Measurements from ENCODE around the gene ZNF462. TPM values are rescaled to one million over a fixed set of nuclear protein-coding genes. Genes with fewer than 3 reads are reported as not detected.

The ZNF462 gene
- total and polyA plus RNA-seq, 2 experiments from 2014 or later = 40.0 to 101 TPM

DNA sequence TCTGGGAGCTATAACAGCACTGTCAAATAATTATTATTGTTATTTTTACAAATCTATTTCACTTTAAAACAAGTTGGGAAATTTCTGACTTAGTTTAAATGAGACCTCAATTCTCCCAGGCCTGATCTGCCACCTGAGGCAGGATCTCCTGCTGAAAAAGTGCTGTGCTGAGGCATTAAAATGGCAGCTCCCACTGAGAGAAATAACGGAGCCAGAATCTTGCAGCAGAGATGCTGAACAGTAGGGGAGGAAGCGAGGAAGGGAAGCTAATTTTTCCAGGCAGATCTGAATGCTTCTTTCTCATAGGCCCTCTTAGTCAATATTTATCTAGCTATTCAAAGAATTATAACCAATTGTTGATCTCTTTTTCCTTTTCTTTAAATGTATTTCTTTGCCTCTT, 196.3 kb downstream of the ZNF462 start (continued):
- TF ChIP-seq, protein P1, sequence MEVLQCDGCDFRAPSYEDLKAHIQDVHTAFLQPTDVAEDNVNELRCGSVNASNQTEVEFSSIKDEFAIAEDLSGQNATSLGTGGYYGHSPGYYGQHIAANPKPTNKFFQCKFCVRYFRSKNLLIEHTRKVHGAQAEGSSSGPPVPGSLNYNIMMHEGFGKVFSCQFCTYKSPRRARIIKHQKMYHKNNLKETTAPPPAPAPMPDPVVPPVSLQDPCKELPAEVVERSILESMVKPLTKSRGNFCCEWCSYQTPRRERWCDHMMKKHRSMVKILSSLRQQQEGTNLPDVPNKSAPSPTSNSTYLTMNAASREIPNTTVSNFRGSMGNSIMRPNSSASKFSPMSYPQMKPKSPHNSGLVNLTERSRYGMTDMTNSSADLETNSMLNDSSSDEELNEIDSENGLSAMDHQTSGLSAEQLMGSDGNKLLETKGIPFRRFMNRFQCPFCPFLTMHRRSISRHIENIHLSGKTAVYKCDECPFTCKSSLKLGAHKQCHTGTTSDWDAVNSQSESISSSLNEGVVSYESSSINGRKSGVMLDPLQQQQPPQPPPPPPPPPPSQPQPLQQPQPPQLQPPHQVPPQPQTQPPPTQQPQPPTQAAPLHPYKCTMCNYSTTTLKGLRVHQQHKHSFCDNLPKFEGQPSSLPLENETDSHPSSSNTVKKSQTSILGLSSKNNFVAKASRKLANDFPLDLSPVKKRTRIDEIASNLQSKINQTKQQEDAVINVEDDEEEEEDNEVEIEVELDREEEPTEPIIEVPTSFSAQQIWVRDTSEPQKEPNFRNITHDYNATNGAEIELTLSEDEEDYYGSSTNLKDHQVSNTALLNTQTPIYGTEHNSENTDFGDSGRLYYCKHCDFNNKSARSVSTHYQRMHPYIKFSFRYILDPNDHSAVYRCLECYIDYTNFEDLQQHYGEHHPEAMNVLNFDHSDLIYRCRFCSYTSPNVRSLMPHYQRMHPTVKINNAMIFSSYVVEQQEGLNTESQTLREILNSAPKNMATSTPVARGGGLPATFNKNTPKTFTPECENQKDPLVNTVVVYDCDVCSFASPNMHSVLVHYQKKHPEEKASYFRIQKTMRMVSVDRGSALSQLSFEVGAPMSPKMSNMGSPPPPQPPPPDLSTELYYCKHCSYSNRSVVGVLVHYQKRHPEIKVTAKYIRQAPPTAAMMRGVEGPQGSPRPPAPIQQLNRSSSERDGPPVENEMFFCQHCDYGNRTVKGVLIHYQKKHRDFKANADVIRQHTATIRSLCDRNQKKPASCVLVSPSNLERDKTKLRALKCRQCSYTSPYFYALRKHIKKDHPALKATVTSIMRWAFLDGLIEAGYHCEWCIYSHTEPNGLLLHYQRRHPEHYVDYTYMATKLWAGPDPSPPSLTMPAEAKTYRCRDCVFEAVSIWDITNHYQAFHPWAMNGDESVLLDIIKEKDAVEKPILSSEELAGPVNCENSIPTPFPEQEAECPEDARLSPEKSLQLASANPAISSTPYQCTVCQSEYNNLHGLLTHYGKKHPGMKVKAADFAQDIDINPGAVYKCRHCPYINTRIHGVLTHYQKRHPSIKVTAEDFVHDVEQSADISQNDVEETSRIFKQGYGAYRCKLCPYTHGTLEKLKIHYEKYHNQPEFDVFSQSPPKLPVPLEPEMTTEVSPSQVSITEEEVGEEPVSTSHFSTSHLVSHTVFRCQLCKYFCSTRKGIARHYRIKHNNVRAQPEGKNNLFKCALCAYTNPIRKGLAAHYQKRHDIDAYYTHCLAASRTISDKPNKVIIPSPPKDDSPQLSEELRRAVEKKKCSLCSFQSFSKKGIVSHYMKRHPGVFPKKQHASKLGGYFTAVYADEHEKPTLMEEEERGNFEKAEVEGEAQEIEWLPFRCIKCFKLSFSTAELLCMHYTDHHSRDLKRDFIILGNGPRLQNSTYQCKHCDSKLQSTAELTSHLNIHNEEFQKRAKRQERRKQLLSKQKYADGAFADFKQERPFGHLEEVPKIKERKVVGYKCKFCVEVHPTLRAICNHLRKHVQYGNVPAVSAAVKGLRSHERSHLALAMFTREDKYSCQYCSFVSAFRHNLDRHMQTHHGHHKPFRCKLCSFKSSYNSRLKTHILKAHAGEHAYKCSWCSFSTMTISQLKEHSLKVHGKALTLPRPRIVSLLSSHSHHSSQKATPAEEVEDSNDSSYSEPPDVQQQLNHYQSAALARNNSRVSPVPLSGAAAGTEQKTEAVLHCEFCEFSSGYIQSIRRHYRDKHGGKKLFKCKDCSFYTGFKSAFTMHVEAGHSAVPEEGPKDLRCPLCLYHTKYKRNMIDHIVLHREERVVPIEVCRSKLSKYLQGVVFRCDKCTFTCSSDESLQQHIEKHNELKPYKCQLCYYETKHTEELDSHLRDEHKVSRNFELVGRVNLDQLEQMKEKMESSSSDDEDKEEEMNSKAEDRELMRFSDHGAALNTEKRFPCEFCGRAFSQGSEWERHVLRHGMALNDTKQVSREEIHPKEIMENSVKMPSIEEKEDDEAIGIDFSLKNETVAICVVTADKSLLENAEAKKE (CRISPR knock-in tag; IDR thresholded peaks at IDR 0.05) = no peak
- no peak for TF ChIP-seq POLR2AphosphoS5 (IDR thresholded peaks at IDR 0.05; ENCODE audit: low read depth)
- TF ChIP-seq EZH2phosphoT487 (IDR thresholded peaks at IDR 0.05; ENCODE audit: unreplicated experiment) = no peak
- TF ChIP-seq NANOG (IDR thresholded peaks at IDR 0.05; ENCODE audit: borderline replicate concordance) = no peak
- TF ChIP-seq, protein P2, sequence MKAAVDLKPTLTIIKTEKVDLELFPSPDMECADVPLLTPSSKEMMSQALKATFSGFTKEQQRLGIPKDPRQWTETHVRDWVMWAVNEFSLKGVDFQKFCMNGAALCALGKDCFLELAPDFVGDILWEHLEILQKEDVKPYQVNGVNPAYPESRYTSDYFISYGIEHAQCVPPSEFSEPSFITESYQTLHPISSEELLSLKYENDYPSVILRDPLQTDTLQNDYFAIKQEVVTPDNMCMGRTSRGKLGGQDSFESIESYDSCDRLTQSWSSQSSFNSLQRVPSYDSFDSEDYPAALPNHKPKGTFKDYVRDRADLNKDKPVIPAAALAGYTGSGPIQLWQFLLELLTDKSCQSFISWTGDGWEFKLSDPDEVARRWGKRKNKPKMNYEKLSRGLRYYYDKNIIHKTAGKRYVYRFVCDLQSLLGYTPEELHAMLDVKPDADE (IDR thresholded peaks at IDR 0.05) = no peak
- TF ChIP-seq STAT1 (IDR thresholded peaks at IDR 0.05; ENCODE audit: unreplicated experiment) = no peak
- TF ChIP-seq, protein P3, sequence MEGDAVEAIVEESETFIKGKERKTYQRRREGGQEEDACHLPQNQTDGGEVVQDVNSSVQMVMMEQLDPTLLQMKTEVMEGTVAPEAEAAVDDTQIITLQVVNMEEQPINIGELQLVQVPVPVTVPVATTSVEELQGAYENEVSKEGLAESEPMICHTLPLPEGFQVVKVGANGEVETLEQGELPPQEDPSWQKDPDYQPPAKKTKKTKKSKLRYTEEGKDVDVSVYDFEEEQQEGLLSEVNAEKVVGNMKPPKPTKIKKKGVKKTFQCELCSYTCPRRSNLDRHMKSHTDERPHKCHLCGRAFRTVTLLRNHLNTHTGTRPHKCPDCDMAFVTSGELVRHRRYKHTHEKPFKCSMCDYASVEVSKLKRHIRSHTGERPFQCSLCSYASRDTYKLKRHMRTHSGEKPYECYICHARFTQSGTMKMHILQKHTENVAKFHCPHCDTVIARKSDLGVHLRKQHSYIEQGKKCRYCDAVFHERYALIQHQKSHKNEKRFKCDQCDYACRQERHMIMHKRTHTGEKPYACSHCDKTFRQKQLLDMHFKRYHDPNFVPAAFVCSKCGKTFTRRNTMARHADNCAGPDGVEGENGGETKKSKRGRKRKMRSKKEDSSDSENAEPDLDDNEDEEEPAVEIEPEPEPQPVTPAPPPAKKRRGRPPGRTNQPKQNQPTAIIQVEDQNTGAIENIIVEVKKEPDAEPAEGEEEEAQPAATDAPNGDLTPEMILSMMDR (conservative IDR thresholded peaks at IDR 0.05; ENCODE audit: low read depth in 2 of 2) = no peak
- no peak for TF ChIP-seq JUNB (IDR thresholded peaks at IDR 0.05; ENCODE audit: unreplicated experiment)
- TF ChIP-seq EZH2 (IDR thresholded peaks at IDR 0.05; ENCODE audit: low read depth, unreplicated experiment) = no peak
- TF ChIP-seq, protein P4, sequence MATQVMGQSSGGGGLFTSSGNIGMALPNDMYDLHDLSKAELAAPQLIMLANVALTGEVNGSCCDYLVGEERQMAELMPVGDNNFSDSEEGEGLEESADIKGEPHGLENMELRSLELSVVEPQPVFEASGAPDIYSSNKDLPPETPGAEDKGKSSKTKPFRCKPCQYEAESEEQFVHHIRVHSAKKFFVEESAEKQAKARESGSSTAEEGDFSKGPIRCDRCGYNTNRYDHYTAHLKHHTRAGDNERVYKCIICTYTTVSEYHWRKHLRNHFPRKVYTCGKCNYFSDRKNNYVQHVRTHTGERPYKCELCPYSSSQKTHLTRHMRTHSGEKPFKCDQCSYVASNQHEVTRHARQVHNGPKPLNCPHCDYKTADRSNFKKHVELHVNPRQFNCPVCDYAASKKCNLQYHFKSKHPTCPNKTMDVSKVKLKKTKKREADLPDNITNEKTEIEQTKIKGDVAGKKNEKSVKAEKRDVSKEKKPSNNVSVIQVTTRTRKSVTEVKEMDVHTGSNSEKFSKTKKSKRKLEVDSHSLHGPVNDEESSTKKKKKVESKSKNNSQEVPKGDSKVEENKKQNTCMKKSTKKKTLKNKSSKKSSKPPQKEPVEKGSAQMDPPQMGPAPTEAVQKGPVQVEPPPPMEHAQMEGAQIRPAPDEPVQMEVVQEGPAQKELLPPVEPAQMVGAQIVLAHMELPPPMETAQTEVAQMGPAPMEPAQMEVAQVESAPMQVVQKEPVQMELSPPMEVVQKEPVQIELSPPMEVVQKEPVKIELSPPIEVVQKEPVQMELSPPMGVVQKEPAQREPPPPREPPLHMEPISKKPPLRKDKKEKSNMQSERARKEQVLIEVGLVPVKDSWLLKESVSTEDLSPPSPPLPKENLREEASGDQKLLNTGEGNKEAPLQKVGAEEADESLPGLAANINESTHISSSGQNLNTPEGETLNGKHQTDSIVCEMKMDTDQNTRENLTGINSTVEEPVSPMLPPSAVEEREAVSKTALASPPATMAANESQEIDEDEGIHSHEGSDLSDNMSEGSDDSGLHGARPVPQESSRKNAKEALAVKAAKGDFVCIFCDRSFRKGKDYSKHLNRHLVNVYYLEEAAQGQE (IDR thresholded peaks at IDR 0.05; ENCODE audit: unreplicated experiment) = no peak
- TF ChIP-seq ZNF114 (CRISPR knock-in tag; IDR thresholded peaks at IDR 0.05) = no peak
- no peak for TF ChIP-seq CREB1 (CRISPR knock-in tag; IDR thresholded peaks at IDR 0.05; ENCODE audit: low read depth)
